Epithelial cell of proximal tubule (primary cell): ENCODE measurements around the gene MBNL1. TPM values are rescaled to one million over a fixed set of nuclear protein-coding genes. Genes with fewer than 3 reads are reported as not detected.

Source experiments
- DNase-seq: peaks from one replicate; pipeline ENCODE4 v3.0.0-alpha.2; 2011; ENCODE audit warnings: low read depth
- H3K4me3 ChIP-seq: 2 replicates; pipeline ENCODE4 v1.5.1; 2011; ENCODE audit warnings: low read depth, mild to moderate bottlenecking, low read length
- CTCF ChIP-seq: conservative IDR thresholded peaks from 2 replicates; pipeline ENCODE4 v1.5.1; 2012; ENCODE audit warnings: low read depth, mild to moderate bottlenecking, low read length
- total RNA-seq: library from RNA; depleted of rRNA; stranded (reverse); fragments of >200 nt; gene quantifications from 2 replicates; pipeline ENCODE4 v1.2.3, GENCODE V29; 2015

Gene MBNL1
- total RNA-seq, 1 donor from 2014 or later, result 75.3 TPM

GRCh38 chr3:152229692-152230091 lies 39.0 kb upstream of the MBNL1 start:
- TF ChIP-seq CTCF, result peak; percentile 43
- no peak for DNase-seq
- no peak overlapping the region for H3K4me3 ChIP-seq

GRCh38 chr3:152230370-152230769 lies 38.4 kb upstream of the MBNL1 start:
- no peak overlapping the region for H3K4me3 ChIP-seq
- DNase-seq, result no peak
- no peak for TF ChIP-seq CTCF

- no peak for TF ChIP-seq CTCF
- no peak overlapping the region for H3K4me3 ChIP-seq
- no peak for DNase-seq
Measured at GRCh38 chr3:152232001-152232400, 36.7 kb upstream of the MBNL1 start.

GRCh38 chr3:152232679-152233078 lies 36.0 kb upstream of the MBNL1 start:
- H3K4me3 ChIP-seq, result no peak overlapping the region
- DNase-seq, result no peak
- no peak for TF ChIP-seq CTCF

GRCh38 chr3:152234657-152235375 lies 33.9 kb upstream of the MBNL1 start:
- DNase-seq, result no peak
- no peak overlapping the region for H3K4me3 ChIP-seq

GRCh38 chr3:152235709-152236298 lies 32.9 kb upstream of the MBNL1 start:
- TF ChIP-seq CTCF, result no peak
- DNase-seq, result peak; percentile 74
- no peak overlapping the region for H3K4me3 ChIP-seq

More at GRCh38 chr3:152234657-152235375, 33.9 kb upstream of the MBNL1 start:
- no peak for TF ChIP-seq CTCF

- no peak for TF ChIP-seq CTCF
- no peak for DNase-seq
- no peak overlapping the region for H3K4me3 ChIP-seq
Measured at GRCh38 chr3:152236716-152237115, 32.0 kb upstream of the MBNL1 start.
